HepG2 (cell line): ENCODE results near the gene NUDT3. TPM values are rescaled to one million over a fixed set of nuclear protein-coding genes. Genes with fewer than 3 reads are reported as not detected.

ENCODE experiments used
- ATF7 ChIP-seq, 2 experiments: fragments of 450-650 bp in 1 of 2; sonication (generic) in 1 of 2; formaldehyde crosslinking in 1 of 2; IDR thresholded peaks; 2 replicates each; pipeline versions ENCODE4 v1.4.0 to v1.6.1; 2016 to 2020; ENCODE audit warnings: antibody characterized with exemption in 1 of 2, mild to moderate bottlenecking in 1 of 2, missing genetic modification reagents in 1 of 2
- GLI4 ChIP-seq: sonication (generic); formaldehyde crosslinking; IDR thresholded peaks from 2 replicates; pipeline ENCODE4 v1.5.1; 2020; ENCODE audit warnings: missing genetic modification reagents, mild to moderate bottlenecking, moderate library complexity, borderline replicate concordance
- HDAC2 ChIP-seq: sonication (generic); formaldehyde crosslinking; IDR thresholded peaks from 2 replicates; pipeline ENCODE4 v1.4.0; 2020; ENCODE audit warnings: missing genetic modification reagents
- HMG20A ChIP-seq: IDR thresholded peaks from 2 replicates; pipeline ENCODE4 v1.6.1; 2016; ENCODE audit warnings: borderline replicate concordance
- MAF1 ChIP-seq: sonication (generic); formaldehyde crosslinking; IDR thresholded peaks from 2 replicates; pipeline ENCODE4 v1.5.0; 2020; ENCODE audit warnings: missing genetic modification reagents, borderline replicate concordance
- NFE2L2 ChIP-seq: fragments of 150-350 bp; IDR thresholded peaks from 2 replicates; pipeline ENCODE4 v1.6.1; 2014; ENCODE audit warnings: low read length
- POGK ChIP-seq: sonication (generic); formaldehyde crosslinking; conservative IDR thresholded peaks from 2 replicates; pipeline ENCODE4 v1.8.0; 2022; ENCODE audit warnings: mild to moderate bottlenecking, moderate library complexity, missing genetic modification reagents
- U2AF2 ChIP-seq: fragments of 200-400 bp; formaldehyde crosslinking; IDR thresholded peaks from 2 replicates; pipeline ENCODE4 v1.6.1; 2017; ENCODE audit warnings: low read depth, mild to moderate bottlenecking, low read length
- ZBTB26 ChIP-seq: IDR thresholded peaks from 2 replicates; pipeline ENCODE4 v1.6.1; 2016; ENCODE audit warnings: missing compliant biosample characterization, missing genetic modification reagents, borderline replicate concordance
- ZBTB42 ChIP-seq: sonication (generic); formaldehyde crosslinking; IDR thresholded peaks from 2 replicates; pipeline ENCODE4 v1.5.0; 2020; ENCODE audit warnings: mild to moderate bottlenecking, missing genetic modification reagents
- ZFY ChIP-seq: sonication (generic); formaldehyde crosslinking; IDR thresholded peaks from 2 replicates; pipeline ENCODE4 v1.4.0; 2020; ENCODE audit warnings: missing genetic modification reagents
- ZNF292 ChIP-seq: sonication (generic); formaldehyde crosslinking; IDR thresholded peaks from 2 replicates; pipeline ENCODE4 v1.8.1; 2022; ENCODE audit warnings: mild to moderate bottlenecking, low read depth, missing genetic modification reagents, borderline replicate concordance
- ZNF724P ChIP-seq: sonication (generic); formaldehyde crosslinking; IDR thresholded peaks from 2 replicates; pipeline ENCODE4 v1.8.0; 2022; ENCODE audit warnings: missing genetic modification reagents, borderline replicate concordance
- ZNF770 ChIP-seq: sonication (generic); formaldehyde crosslinking; IDR thresholded peaks from 2 replicates; pipeline ENCODE4 v1.5.0; 2020; ENCODE audit warnings: mild to moderate bottlenecking, missing genetic modification reagents
- ZNF83 ChIP-seq: sonication (generic); formaldehyde crosslinking; IDR thresholded peaks from 2 replicates; pipeline ENCODE4 v1.4.0; 2020; ENCODE audit warnings: missing genetic modification reagents, mild to moderate bottlenecking, borderline replicate concordance
- ZNF883 ChIP-seq: sonication (generic); formaldehyde crosslinking; IDR thresholded peaks from 2 replicates; pipeline ENCODE4 v1.5.1; 2020; ENCODE audit warnings: mild to moderate bottlenecking, missing genetic modification reagents; ENCODE audit errors: not compliant biosample characterization
- polyA plus RNA-seq, 8 experiments: library from polyadenylated mRNA; depleted of rRNA in 3 of 8; stranded (reverse) in 7 of 8; unstranded in 1 of 8; fragments of >200 nt; fragmentation: Illumina TruSeq in 4 of 8; extraction: Trizol in 4 of 8; gene quantifications; 2 replicates each; pipeline versions ENCODE4 v1.2.1 to v1.2.3, GENCODE V29; 2011 to 2016; ENCODE audit warnings: low read depth in 4 of 8, missing spikeins in 1 of 8, mixed read lengths in 1 of 8; ENCODE audit not compliant: insufficient read depth in 1 of 8
- total RNA-seq, 5 experiments: library from RNA; depleted of rRNA; stranded (reverse); fragments of >200 nt; fragmentation: Illumina TruSeq; extraction: Trizol; gene quantifications; 2 replicates each; pipeline ENCODE4 v1.2.3, GENCODE V29; 2016; ENCODE audit warnings: low read depth in 1 of 5
- TF ChIP-seq, protein P1 (sequence below): sonication (generic); formaldehyde crosslinking; IDR thresholded peaks from 2 replicates; pipeline ENCODE4 v1.8.0; 2022; ENCODE audit warnings: mild to moderate bottlenecking, missing genetic modification reagents
- TF ChIP-seq, protein P2 (sequence below): sonication (generic); formaldehyde crosslinking; IDR thresholded peaks from 2 replicates; pipeline ENCODE4 v1.5.0; 2020; ENCODE audit warnings: mild to moderate bottlenecking, low read depth, missing genetic modification reagents, borderline replicate concordance
- TF ChIP-seq, protein P3 (sequence below): sonication (generic); formaldehyde crosslinking; IDR thresholded peaks from 2 replicates; pipeline ENCODE4 v1.4.0; 2020; ENCODE audit warnings: missing genetic modification reagents, mild to moderate bottlenecking, borderline replicate concordance

NUDT3 gene
- total and polyA plus RNA-seq, 2 of the 13 experiments (the other 11 are each of a cell fraction or from before 2014, with no cell fraction given) = 20.2 to 20.6 TPM

- no peak for TF ChIP-seq MAF1 (CRISPR knock-in tag)
- TF ChIP-seq ZFY (CRISPR knock-in tag) = no peak
- no peak for TF ChIP-seq POGK
- no peak for TF ChIP-seq GLI4 (CRISPR knock-in tag)
- TF ChIP-seq ZNF770 (CRISPR knock-in tag) = no peak
- TF ChIP-seq, protein P1, sequence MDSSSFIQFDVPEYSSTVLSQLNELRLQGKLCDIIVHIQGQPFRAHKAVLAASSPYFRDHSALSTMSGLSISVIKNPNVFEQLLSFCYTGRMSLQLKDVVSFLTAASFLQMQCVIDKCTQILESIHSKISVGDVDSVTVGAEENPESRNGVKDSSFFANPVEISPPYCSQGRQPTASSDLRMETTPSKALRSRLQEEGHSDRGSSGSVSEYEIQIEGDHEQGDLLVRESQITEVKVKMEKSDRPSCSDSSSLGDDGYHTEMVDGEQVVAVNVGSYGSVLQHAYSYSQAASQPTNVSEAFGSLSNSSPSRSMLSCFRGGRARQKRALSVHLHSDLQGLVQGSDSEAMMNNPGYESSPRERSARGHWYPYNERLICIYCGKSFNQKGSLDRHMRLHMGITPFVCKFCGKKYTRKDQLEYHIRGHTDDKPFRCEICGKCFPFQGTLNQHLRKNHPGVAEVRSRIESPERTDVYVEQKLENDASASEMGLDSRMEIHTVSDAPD (CRISPR knock-in tag) = no peak
- TF ChIP-seq, protein P2, sequence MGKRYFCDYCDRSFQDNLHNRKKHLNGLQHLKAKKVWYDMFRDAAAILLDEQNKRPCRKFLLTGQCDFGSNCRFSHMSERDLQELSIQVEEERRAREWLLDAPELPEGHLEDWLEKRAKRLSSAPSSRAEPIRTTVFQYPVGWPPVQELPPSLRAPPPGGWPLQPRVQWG (CRISPR knock-in tag) = no peak
- TF ChIP-seq HMG20A (CRISPR knock-in tag) = no peak
- no peak for TF ChIP-seq ZNF83 (CRISPR knock-in tag)
- TF ChIP-seq U2AF2 = no peak
- no peak for TF ChIP-seq ZNF883 (CRISPR knock-in tag)
- TF ChIP-seq ZNF724P (CRISPR knock-in tag) = no peak
- TF ChIP-seq HDAC2 (CRISPR knock-in tag) = no peak
- 0 out of 2 replicates have a peak, but pooled peaks have one; percentile 3 for TF ChIP-seq ZBTB42 (CRISPR knock-in tag)
- TF ChIP-seq ATF7 (IDR thresholded peaks at IDR 0.05) = peak; percentile 57
- peak; percentile 19 for TF ChIP-seq ATF7 (CRISPR knock-in tag; IDR thresholded peaks at IDR 0.05)
- TF ChIP-seq, protein P3, sequence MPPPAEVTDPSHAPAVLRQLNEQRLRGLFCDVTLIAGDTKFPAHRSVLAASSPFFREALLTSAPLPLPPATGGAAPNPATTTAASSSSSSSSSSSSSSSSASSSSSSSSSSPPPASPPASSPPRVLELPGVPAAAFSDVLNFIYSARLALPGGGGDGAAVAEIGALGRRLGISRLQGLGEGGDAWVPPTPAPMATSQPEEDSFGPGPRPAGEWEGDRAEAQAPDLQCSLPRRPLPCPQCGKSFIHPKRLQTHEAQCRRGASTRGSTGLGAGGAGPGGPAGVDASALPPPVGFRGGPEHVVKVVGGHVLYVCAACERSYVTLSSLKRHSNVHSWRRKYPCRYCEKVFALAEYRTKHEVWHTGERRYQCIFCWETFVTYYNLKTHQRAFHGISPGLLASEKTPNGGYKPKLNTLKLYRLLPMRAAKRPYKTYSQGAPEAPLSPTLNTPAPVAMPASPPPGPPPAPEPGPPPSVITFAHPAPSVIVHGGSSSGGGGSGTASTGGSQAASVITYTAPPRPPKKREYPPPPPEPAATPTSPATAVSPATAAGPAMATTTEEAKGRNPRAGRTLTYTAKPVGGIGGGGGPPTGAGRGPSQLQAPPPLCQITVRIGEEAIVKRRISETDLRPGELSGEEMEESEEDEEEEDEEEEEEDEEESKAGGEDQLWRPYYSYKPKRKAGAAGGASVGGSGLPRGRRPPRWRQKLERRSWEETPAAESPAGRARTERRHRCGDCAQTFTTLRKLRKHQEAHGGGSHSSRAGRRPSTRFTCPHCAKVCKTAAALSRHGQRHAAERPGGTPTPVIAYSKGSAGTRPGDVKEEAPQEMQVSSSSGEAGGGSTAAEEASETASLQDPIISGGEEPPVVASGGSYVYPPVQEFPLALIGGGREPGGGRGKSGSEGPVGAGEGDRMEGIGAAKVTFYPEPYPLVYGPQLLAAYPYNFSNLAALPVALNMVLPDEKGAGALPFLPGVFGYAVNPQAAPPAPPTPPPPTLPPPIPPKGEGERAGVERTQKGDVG (CRISPR knock-in tag) = no peak
- no peak for TF ChIP-seq NFE2L2
- TF ChIP-seq ZBTB26 (CRISPR knock-in tag) = 0 out of 2 replicates have a peak, but pooled peaks have one; percentile 17
- TF ChIP-seq ZNF292 (CRISPR knock-in tag) = 0 out of 2 replicates have a peak, but pooled peaks have one; percentile 31
Observed at GRCh38 chr6:34248198-34248726, 144.2 kb downstream of the NUDT3 start (continued).
